ENCODE measurements around the gene CACNB2.

GRCh38 chr10:18523858-18524257 lies 383.6 kb downstream of the CACNB2 start:
- no peak for TF ChIP-seq CTCF (IDR thresholded peaks at IDR 0.05)
- TF ChIP-seq POLR2AphosphoS5 (IDR thresholded peaks at IDR 0.05): no peak
- no peak for TF ChIP-seq POLR2A (IDR thresholded peaks at IDR 0.05)

Measured in prostate gland (tissue), 2 donors.